Measurements from ENCODE around the gene CAPN5. TPM values are rescaled to one million over a fixed set of nuclear protein-coding genes. Genes with fewer than 3 reads are reported as not detected.

CAPN5 gene
- total and polyA plus RNA-seq, 2 of the 8 experiments (the other 6 are each of a cell fraction or from before 2014, with no cell fraction given) = 21.5 to 22.4 TPM

DNA sequence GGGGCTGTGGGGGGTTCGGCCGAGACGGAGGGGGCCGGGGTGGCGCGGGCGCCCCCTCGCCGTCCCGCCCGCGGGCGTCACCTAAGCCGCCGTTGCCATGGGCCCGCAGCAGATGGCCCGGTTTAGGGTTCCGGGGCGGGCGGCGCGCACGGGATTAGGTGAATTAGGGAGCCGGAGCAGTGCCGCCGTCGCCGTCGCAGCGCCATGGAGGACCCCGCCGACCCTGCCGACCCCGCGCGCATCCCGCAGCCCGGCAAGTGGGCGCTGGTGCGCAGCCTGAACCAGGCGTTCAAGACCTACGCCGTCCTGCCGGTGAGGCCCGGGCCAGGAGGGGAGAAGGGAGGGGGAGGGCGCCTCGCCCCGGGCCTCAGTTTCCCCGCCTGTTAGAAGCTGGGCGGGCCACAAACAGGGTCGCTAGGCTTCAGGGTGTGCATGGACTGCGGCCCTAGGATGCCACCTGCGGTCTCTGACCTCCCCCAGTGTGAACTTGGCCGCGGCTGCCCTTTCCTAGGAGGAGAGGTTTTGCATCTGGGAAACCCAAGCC is 71.4 kb downstream of the CAPN5 start:
- Histone ChIP-seq H3K4me3 (ENCODE audit: extremely low read depth in 1 of 4, insufficient read depth in 2 of 4, low read depth in 3 of 4, low read length in 4 of 4) (no peak overlapping the region), H2AFZ (ENCODE audit: low read length) (no peak overlapping the region), H3K9me3 (ENCODE audit: insufficient read depth in 2 of 2, low read depth in 1 of 2, low read length in 1 of 2) (no peaks in the 10 kb centered on the region), H4K5ac (ENCODE audit: insufficient read length, low read depth, low read length) (no peak overlapping the region), H3K79me1 (ENCODE audit: low read depth, low read length) (no peaks in the 10 kb centered on the region), H4K20me1 (replicated peaks in 1 of 2; ENCODE audit: control insufficient read depth in 1 of 2, insufficient read depth in 2 of 2, low read length in 2 of 2) (no peaks in the 10 kb centered on the region), H3K23ac (ENCODE audit: insufficient read length) (no peak overlapping the region), H3K9ac (replicated peaks in 1 of 4; ENCODE audit: extremely low read depth in 1 of 4, low read depth in 3 of 4, low read length in 3 of 4) (no peak overlapping the region), H3K56ac (replicated peaks; ENCODE audit: insufficient read length, low read depth, low read length) (no peak overlapping the region), H3K4ac (replicated peaks; ENCODE audit: insufficient read length, low read depth, low read length) (no peak overlapping the region), H4K91ac (replicated peaks; ENCODE audit: insufficient read length, low read length) (no peak overlapping the region), H3K23me2 (ENCODE audit: low read depth, low read length) (no peaks in the 10 kb centered on the region; the same call in 1 of the 2 replicates), H3K18ac (ENCODE audit: extremely low read depth, low read length) (no peak overlapping the region), H3K79me2 (ENCODE audit: control insufficient read depth in 1 of 2, insufficient read depth in 2 of 2, low read length in 2 of 2) (no peaks in the 10 kb centered on the region), H3K27ac (ENCODE audit: low read depth, low read length) (no peak overlapping the region), H3K36me3 (ENCODE audit: control insufficient read depth in 2 of 4, insufficient read depth in 4 of 4, low read length in 3 of 4) (no peaks in the 10 kb centered on the region), H3K14ac (ENCODE audit: insufficient read length) (no peak overlapping the region), H3K4me1 (replicated peaks in 1 of 4; ENCODE audit: control insufficient read depth in 3 of 4, insufficient read depth in 4 of 4, low read length in 3 of 4) (peaks cover 0 to 9% (median 2%) of the 10 kb centered on the region in 4 experiments; a peak in 4 of 7 replicates), H3K27me3 (replicated peaks in 1 of 4; ENCODE audit: control insufficient read depth in 3 of 4, extremely low read depth in 1 of 4, insufficient read depth in 3 of 4, low read length in 3 of 4) (no peaks in the 10 kb centered on the region), H4K8ac (ENCODE audit: extremely low read depth, insufficient read depth, low read length) (no peak overlapping the region), H2BK12ac (ENCODE audit: low read depth, low read length) (no peak overlapping the region), H2BK15ac (ENCODE audit: low read length) (no peak overlapping the region), H2BK20ac (ENCODE audit: low read length) (no peak overlapping the region), H3K4me2 (ENCODE audit: insufficient read depth in 1 of 2, low read depth in 2 of 2, low read length in 2 of 2) (no peak overlapping the region), H2BK5ac (ENCODE audit: low read depth, low read length) (no peak overlapping the region), H2AK5ac (ENCODE audit: low read depth, low read length) (no peak overlapping the region), H2BK120ac (replicated peaks; ENCODE audit: low read depth, low read length) (no peak overlapping the region)
- ChIA-PET POLR2A (ENCODE audit: partially characterized antibody) (no interaction called here), CTCF (ENCODE audit: partially characterized antibody) (interaction anchor here (4.1 to 12.4 kb wide), 3 partner anchors 10 to 51 kb away, joined by 45 to 248 read pairs (median 48); partner anchors contain the start of gene MYO7A)
- FAIRE-seq = no peak
- 83% methylated on average over 9 of the region's 55 CpGs; no CpG with 5 or more reads in 1 of the 2 experiments for WGBS, 2 experiments (ENCODE audit: extremely low coverage in 1 of 2, insufficient coverage in 1 of 2, insufficient read length in 1 of 2, insufficient replicate concordance in 2 of 2, low coverage in 1 of 2, low lambda C conversion rate in 2 of 2, missing lambda C conversion rate in 1 of 2)
- DNase-seq (ENCODE audit: low read depth in 1 of 2, low spot score in 2 of 2) = no peak
- no peak for TF ChIP-seq JUND (IDR thresholded peaks at IDR 0.05; ENCODE audit: low read length)
- TF ChIP-seq CEBPB (IDR thresholded peaks at IDR 0.05; ENCODE audit: low read depth, low read length) = no peak
- no peak for TF ChIP-seq SP1 (IDR thresholded peaks at IDR 0.05; ENCODE audit: low read depth, low read length)
- TF ChIP-seq, protein P1, sequence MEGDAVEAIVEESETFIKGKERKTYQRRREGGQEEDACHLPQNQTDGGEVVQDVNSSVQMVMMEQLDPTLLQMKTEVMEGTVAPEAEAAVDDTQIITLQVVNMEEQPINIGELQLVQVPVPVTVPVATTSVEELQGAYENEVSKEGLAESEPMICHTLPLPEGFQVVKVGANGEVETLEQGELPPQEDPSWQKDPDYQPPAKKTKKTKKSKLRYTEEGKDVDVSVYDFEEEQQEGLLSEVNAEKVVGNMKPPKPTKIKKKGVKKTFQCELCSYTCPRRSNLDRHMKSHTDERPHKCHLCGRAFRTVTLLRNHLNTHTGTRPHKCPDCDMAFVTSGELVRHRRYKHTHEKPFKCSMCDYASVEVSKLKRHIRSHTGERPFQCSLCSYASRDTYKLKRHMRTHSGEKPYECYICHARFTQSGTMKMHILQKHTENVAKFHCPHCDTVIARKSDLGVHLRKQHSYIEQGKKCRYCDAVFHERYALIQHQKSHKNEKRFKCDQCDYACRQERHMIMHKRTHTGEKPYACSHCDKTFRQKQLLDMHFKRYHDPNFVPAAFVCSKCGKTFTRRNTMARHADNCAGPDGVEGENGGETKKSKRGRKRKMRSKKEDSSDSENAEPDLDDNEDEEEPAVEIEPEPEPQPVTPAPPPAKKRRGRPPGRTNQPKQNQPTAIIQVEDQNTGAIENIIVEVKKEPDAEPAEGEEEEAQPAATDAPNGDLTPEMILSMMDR (IDR thresholded peaks at IDR 0.05; ENCODE audit: control extremely low read depth in 1 of 3, insufficient read depth in 1 of 3, low read depth in 1 of 3, low read length in 3 of 3) = no peak
- no peak for TF ChIP-seq BRCA1 (IDR thresholded peaks at IDR 0.05; ENCODE audit: low read depth, low read length)
- no peak for TF ChIP-seq TCF12 (IDR thresholded peaks at IDR 0.05; ENCODE audit: low read depth, low read length)
- TF ChIP-seq, protein P2, sequence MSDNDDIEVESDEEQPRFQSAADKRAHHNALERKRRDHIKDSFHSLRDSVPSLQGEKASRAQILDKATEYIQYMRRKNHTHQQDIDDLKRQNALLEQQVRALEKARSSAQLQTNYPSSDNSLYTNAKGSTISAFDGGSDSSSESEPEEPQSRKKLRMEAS (IDR thresholded peaks at IDR 0.05) = no peak
- TF ChIP-seq FOSL1 (IDR thresholded peaks at IDR 0.05; ENCODE audit: insufficient read depth, low read depth, low read length) = no peak
- TF ChIP-seq GTF2F1 (IDR thresholded peaks at IDR 0.05; ENCODE audit: borderline replicate concordance, low read depth, low read length) = no peak
